Pancreas (tissue), 10 donors: Measurements from ENCODE around the gene PRAMEF18. TPM values are rescaled to one million over a fixed set of nuclear protein-coding genes. Genes with fewer than 3 reads are reported as not detected.
"Not testable (repeated sequence)": the region's sequence is repeated elsewhere in the genome, so short reads cannot be mapped to it uniquely, and the experiment has no call there.

Experiments used
- ATAC-seq, 4 donors: fragments of 200-7000 bp; cut with Tn5 transposase; one replicate each; pipeline versions ENCODE4 v1.8.0 to v1.9.1; 2020; ENCODE audit warnings: mild to moderate bottlenecking in 4 of 4, moderate library complexity in 4 of 4
- DNase-seq, 6 donors: peaks; one replicate each; pipeline ENCODE4 v3.0.0-alpha.2; 2020
- FAIRE-seq: peaks from 2 replicates; lab custom pipeline; 2012; peaks lifted over from hg19 to GRCh38; lab: Jason Lieb, UNC
- H3K27ac ChIP-seq, 4 donors: fragments of 200-600 bp; sonication (generic); 1 replicate in 3 of 4; 2 replicates in 1 of 4; pipeline versions ENCODE4 v1.5.0 to v1.8.0; 2020
- H3K27me3 ChIP-seq, 4 donors: fragments of 200-600 bp; one replicate each; pipeline ENCODE4 v1.8.0; 2021
- H3K36me3 ChIP-seq, 3 donors: fragments of 200-600 bp; sonication (generic) in 1 of 3; one replicate each; pipeline versions ENCODE4 v1.5.0 to v1.8.0; 2020 to 2021
- H3K4me1 ChIP-seq, 3 donors: fragments of 200-600 bp; one replicate each; pipeline ENCODE4 v1.8.0; 2021
- H3K4me3 ChIP-seq, 4 donors: fragments of 200-600 bp; sonication (generic) in 2 of 4; one replicate each; pipeline versions ENCODE4 v1.5.0 to v1.8.0; 2020 to 2021
- H3K9me3 ChIP-seq, 4 donors: fragments of 200-600 bp; one replicate each; pipeline ENCODE4 v1.8.0; 2021
- CTCF ChIP-seq, 4 donors: fragments of 200-600 bp; sonication (generic) in 3 of 4; IDR thresholded peaks; one replicate each; pipeline versions ENCODE4 v1.5.0 to v1.8.0; 2021; ENCODE audit warnings: antibody characterized with exemption in 4 of 4
- WGBS, 2 donors: extraction: QIAGEN DNeasy Blood & Tissue Kit; methylation state at CpG; one replicate each; pipeline ENCODE4 v1.1.7; 2013; 5-methylcytosine and 5-hydroxymethylcytosine counted together
- intact Hi-C, 3 donors: fragments of 100-400 bp; cut with DNase I; formaldehyde crosslinking; loops; one replicate each; pipeline versions ENCODE4 v1.11.1 to v1.14.2; 2022
- polyA plus RNA-seq, 2 donors: library from polyadenylated mRNA; stranded (reverse); fragments of 200-250 nt; gene quantifications; one replicate each; pipeline ENCODE4 v1.2.3, GENCODE V29; 2013
- total RNA-seq, 6 donors: library from RNA; stranded (reverse); fragmentation: NEBNext Ultra II Directional in 4 of 6; extraction: Animal tissue kit (Norgen Biotek cat#: 25700) in 4 of 6; gene quantifications; one replicate each; pipeline versions ENCODE4 v1.2.1 to v1.2.4, GENCODE V29; 2021 to 2023
- donor health status: healthy with polysubstance abuse.
- donor health status: DM: no; HTN: no; CAD: no; lungs with moderate emphysema.
- donor health status: DM: no; HTN: no; CAD: no.
- donor health status: control.
- donor health status: control.
- donor health status: Bipolar disorder and iron deficiency.
- donor health status: DM: yes; HTN: yes; CAD: no.
- donor health status: DM: no; HTN: no; CAD: no.
- donor health status: DM: no; HTN: no; CAD: no.
- donor health status: DM: yes; HTN: yes; CAD: no.

Gene PRAMEF18
- total and polyA plus RNA-seq, 8 donors = not detected

- intact Hi-C loops, ATAC-seq, H3K27ac ChIP-seq, H3K27me3 ChIP-seq, FAIRE-seq, H3K36me3 ChIP-seq, H3K4me1 ChIP-seq, H3K4me3 ChIP-seq, H3K9me3 ChIP-seq: not testable (repeated sequence)
- peak in 1 of 6 donors; percentile 8 for DNase-seq
- 66 to 72% methylated on average over 7 of the region's 7 CpGs for WGBS, 2 donors
Measured at GRCh38 chr1:13231061-13231750, 5.3 kb upstream of the PRAMEF18 start.

- DNase-seq, intact Hi-C loops, H3K27ac ChIP-seq, H3K4me1 ChIP-seq, H3K27me3 ChIP-seq, FAIRE-seq, ATAC-seq, H3K9me3 ChIP-seq, H3K36me3 ChIP-seq, H3K4me3 ChIP-seq: not testable (repeated sequence)
- 57 to 64% methylated on average over 2 of the region's 2 CpGs for WGBS, 2 donors
Measured at GRCh38 chr1:13230601-13231000, 4.6 kb upstream of the PRAMEF18 start.

GRCh38 chr1:13230096-13230495 lies 4.1 kb upstream of the PRAMEF18 start:
- H3K9me3 ChIP-seq, H3K27ac ChIP-seq, ATAC-seq, H3K36me3 ChIP-seq, H3K4me3 ChIP-seq, FAIRE-seq, H3K4me1 ChIP-seq, intact Hi-C loops, DNase-seq, H3K27me3 ChIP-seq: not testable (repeated sequence)
- 68 to 75% methylated on average over 5 of the region's 5 CpGs for WGBS, 2 donors

- peak in 3 of 4 donors; percentile 42 to 56 (median 46) for ATAC-seq
- intact Hi-C loops = no loop called here
- peaks cover 0 to 3% (median 0%) of the 10 kb centered on the region in 4 donors for H3K27me3 ChIP-seq
- H3K27ac ChIP-seq = no peak overlapping the region
- no peak for FAIRE-seq
- H3K36me3 ChIP-seq = no peaks in the 10 kb centered on the region
- no peak overlapping the region for H3K4me3 ChIP-seq
- DNase-seq = peak in 4 of 6 donors; percentile 18 to 69 (median 46)
- TF ChIP-seq CTCF (IDR thresholded peaks at IDR 0.05) = peak in 3 of 4 donors; percentile 18 to 57 (median 32)
- WGBS, 2 donors = 65 to 68% methylated on average over 7 of the region's 7 CpGs
- no peaks in the 10 kb centered on the region for H3K4me1 ChIP-seq
- no peaks in the 10 kb centered on the region for H3K9me3 ChIP-seq
Measured at GRCh38 chr1:13228343-13228781, 2.4 kb upstream of the PRAMEF18 start.

- H3K36me3 ChIP-seq, H3K4me1 ChIP-seq, H3K27ac ChIP-seq, intact Hi-C loops, H3K9me3 ChIP-seq, FAIRE-seq, ATAC-seq, H3K4me3 ChIP-seq, H3K27me3 ChIP-seq: not testable (repeated sequence)
- 77 to 82% methylated on average over 8 of the region's 8 CpGs for WGBS, 2 donors
- peak in 1 of 6 donors; percentile 2 for DNase-seq
Measured at GRCh38 chr1:13227271-13228055, 1.5 kb upstream of the PRAMEF18 start.

- Histone ChIP-seq H3K4me3 (no peak overlapping the region), H3K36me3 (no peaks in the 10 kb centered on the region), H3K27me3 (no peaks in the 10 kb centered on the region), H3K9me3 (no peaks in the 10 kb centered on the region), H3K4me1 (no peaks in the 10 kb centered on the region), H3K27ac (no peak overlapping the region)
- FAIRE-seq (no peak), DNase-seq (peak in 1 of 6 donors; percentile 4), ATAC-seq (no peak)
- 70 to 76% methylated on average over 5 of the region's 5 CpGs for WGBS, 2 donors
- TF ChIP-seq CTCF (IDR thresholded peaks at IDR 0.05) = no peak
- intact Hi-C loops = no loop called here
Measured at GRCh38 chr1:13224480-13225060, 1.4 kb downstream of the PRAMEF18 start.

- H3K4me3 ChIP-seq, H3K27ac ChIP-seq, H3K4me1 ChIP-seq, intact Hi-C loops, H3K36me3 ChIP-seq, H3K27me3 ChIP-seq, FAIRE-seq, H3K9me3 ChIP-seq, ATAC-seq, DNase-seq: not testable (repeated sequence)
- WGBS, 2 donors = no CpG with 5 or more reads among the region's 4 CpGs
Measured at GRCh38 chr1:13222788-13223187, 3.2 kb downstream of the PRAMEF18 start.

- ATAC-seq, FAIRE-seq, H3K4me1 ChIP-seq, intact Hi-C loops, H3K4me3 ChIP-seq, H3K36me3 ChIP-seq, H3K27me3 ChIP-seq, DNase-seq, H3K27ac ChIP-seq, H3K9me3 ChIP-seq: not testable (repeated sequence)
- WGBS, 2 donors = no CpG with 5 or more reads among the region's 3 CpGs
Measured at GRCh38 chr1:13219203-13219602, 6.8 kb downstream of the PRAMEF18 start.

GRCh38 chr1:13216619-13217018 lies 9.3 kb downstream of the PRAMEF18 start:
- ATAC-seq, intact Hi-C loops, H3K4me3 ChIP-seq: not testable (repeated sequence)

GRCh38 chr1:13208712-13209111 lies 17.2 kb downstream of the PRAMEF18 start:
- WGBS, 2 donors = no CpG with 5 or more reads among the region's 9 CpGs
- H3K4me3 ChIP-seq, H3K4me1 ChIP-seq, intact Hi-C loops, H3K36me3 ChIP-seq, ATAC-seq, H3K27ac ChIP-seq, H3K27me3 ChIP-seq, DNase-seq, H3K9me3 ChIP-seq, FAIRE-seq: not testable (repeated sequence)

More at GRCh38 chr1:13216619-13217018, 9.3 kb downstream of the PRAMEF18 start:
- H3K27me3 ChIP-seq, H3K9me3 ChIP-seq, DNase-seq, H3K27ac ChIP-seq, H3K4me1 ChIP-seq, FAIRE-seq, H3K36me3 ChIP-seq: not testable (repeated sequence)
- WGBS, 2 donors = no CpG with 5 or more reads among the region's 7 CpGs
